Endodermal cell (in vitro differentiated cells): ENCODE data around the gene LATS2. TPM values are rescaled to one million over a fixed set of nuclear protein-coding genes. Genes with fewer than 3 reads are reported as not detected.

Experiments
- DNase-seq: peaks from one replicate; pipeline ENCODE4 v3.0.0-alpha.2; 2017
- H3K27ac ChIP-seq: 2 replicates; pipeline ENCODE4 v1.5.1; 2013; ENCODE audit warnings: mild to moderate bottlenecking, low read depth, low read length, moderate library complexity
- H3K27me3 ChIP-seq: 2 replicates; pipeline ENCODE4 v1.6.1; 2013; ENCODE audit warnings: mild to moderate bottlenecking, low read length, moderate library complexity; ENCODE audit not compliant: insufficient read depth, control insufficient read depth, poor library complexity, severe bottlenecking
- H3K36me3 ChIP-seq: 2 replicates; pipeline ENCODE4 v1.7.0; 2013; ENCODE audit warnings: mild to moderate bottlenecking, low read length, moderate library complexity; ENCODE audit not compliant: control insufficient read depth, insufficient read depth
- H3K4me1 ChIP-seq: one replicate; pipeline ENCODE4 v1.7.0; 2013; ENCODE audit warnings: low read length; ENCODE audit not compliant: control insufficient read depth, insufficient read depth
- H3K4me3 ChIP-seq: 2 replicates; pipeline ENCODE4 v1.5.1; 2013; ENCODE audit warnings: mild to moderate bottlenecking, low read length, moderate library complexity
- H3K9ac ChIP-seq: 2 replicates; pipeline ENCODE4 v1.6.1; 2013; ENCODE audit warnings: mild to moderate bottlenecking, low read length, moderate library complexity; ENCODE audit not compliant: poor library complexity, severe bottlenecking; ENCODE audit errors: extremely low read depth
- H3K9me3 ChIP-seq: 2 replicates; pipeline ENCODE4 v1.6.1; 2013; ENCODE audit warnings: mild to moderate bottlenecking, low read length, moderate library complexity; ENCODE audit not compliant: control insufficient read depth
- H3K27ac Mint-ChIP-seq: 2 replicates; pipeline ENCODE4 v1.8.0; 2020; ENCODE audit warnings: mixed read lengths
- H3K27me3 Mint-ChIP-seq: 2 replicates; pipeline ENCODE4 v1.8.0; 2021; ENCODE audit warnings: mild to moderate bottlenecking, mixed read lengths; ENCODE audit not compliant: insufficient read depth
- H3K36me3 Mint-ChIP-seq: 2 replicates; pipeline ENCODE4 v1.8.0; 2020; ENCODE audit warnings: low read depth, mixed read lengths
- H3K4me1 Mint-ChIP-seq: 2 replicates; pipeline ENCODE4 v1.8.0; 2020; ENCODE audit warnings: mixed read lengths
- H3K4me3 Mint-ChIP-seq: 2 replicates; pipeline ENCODE4 v1.8.0; 2020; ENCODE audit warnings: mild to moderate bottlenecking, moderate library complexity, mixed read lengths
- H3K9me3 Mint-ChIP-seq: 2 replicates; pipeline ENCODE4 v1.8.0; 2020; ENCODE audit warnings: mild to moderate bottlenecking, mixed read lengths
- WGBS, 2 experiments: methylation state at CpG; one replicate each; pipeline versions ENCODE4 v1.1.5 to v1.1.7; 2013; ENCODE audit warnings: missing lambda C conversion rate in 2 of 2, mixed read lengths in 1 of 2; ENCODE audit not compliant: insufficient coverage in 1 of 2, insufficient read length in 1 of 2; 5-methylcytosine and 5-hydroxymethylcytosine counted together
- total RNA-seq, 2 donors: library from RNA; stranded (reverse); fragmentation: NEBNext Ultra II Directional in 1 of 2; extraction: Animal tissue kit (Norgen Biotek cat#: 25700) in 1 of 2; gene quantifications; 2 replicates in 1 of 2; 3 replicates in 1 of 2; pipeline ENCODE4 v1.2.1, GENCODE V29; 2021
- TF ChIP-seq, protein P1 (sequence below): fragments of 200-600 bp; sonication (generic); conservative IDR thresholded peaks from 2 replicates; pipeline ENCODE4 v1.5.0; 2021; ENCODE audit warnings: antibody characterized with exemption, mild to moderate bottlenecking

LATS2 gene
- total RNA-seq, 2 donors from 2014 or later, result 26.2 to 35.4 TPM

GRCh38 chr13:21080593-21080891 is 19.2 kb upstream of the LATS2 start:
- Histone ChIP-seq H3K9me3 (no peaks in the 10 kb centered on the region), H3K4me1 (no peaks in the 10 kb centered on the region), H3K36me3 (no peaks in the 10 kb centered on the region), H3K4me3 (no peak overlapping the region), H3K27ac (no peak overlapping the region), H3K9ac (no peak overlapping the region), H3K27me3 (no peaks in the 10 kb centered on the region)
- Mint-ChIP-seq H3K4me1 (no peaks in the 10 kb centered on the region), H3K36me3 (no peaks in the 10 kb centered on the region), H3K27me3 (peaks cover 9% of the 10 kb centered on the region), H3K4me3 (no peak overlapping the region), H3K9me3 (no peaks in the 10 kb centered on the region), H3K27ac (no peak overlapping the region)
- 87 to 92% methylated on average over 3 of the region's 3 CpGs for WGBS, 2 experiments
- no peak for DNase-seq
- TF ChIP-seq, protein P1, sequence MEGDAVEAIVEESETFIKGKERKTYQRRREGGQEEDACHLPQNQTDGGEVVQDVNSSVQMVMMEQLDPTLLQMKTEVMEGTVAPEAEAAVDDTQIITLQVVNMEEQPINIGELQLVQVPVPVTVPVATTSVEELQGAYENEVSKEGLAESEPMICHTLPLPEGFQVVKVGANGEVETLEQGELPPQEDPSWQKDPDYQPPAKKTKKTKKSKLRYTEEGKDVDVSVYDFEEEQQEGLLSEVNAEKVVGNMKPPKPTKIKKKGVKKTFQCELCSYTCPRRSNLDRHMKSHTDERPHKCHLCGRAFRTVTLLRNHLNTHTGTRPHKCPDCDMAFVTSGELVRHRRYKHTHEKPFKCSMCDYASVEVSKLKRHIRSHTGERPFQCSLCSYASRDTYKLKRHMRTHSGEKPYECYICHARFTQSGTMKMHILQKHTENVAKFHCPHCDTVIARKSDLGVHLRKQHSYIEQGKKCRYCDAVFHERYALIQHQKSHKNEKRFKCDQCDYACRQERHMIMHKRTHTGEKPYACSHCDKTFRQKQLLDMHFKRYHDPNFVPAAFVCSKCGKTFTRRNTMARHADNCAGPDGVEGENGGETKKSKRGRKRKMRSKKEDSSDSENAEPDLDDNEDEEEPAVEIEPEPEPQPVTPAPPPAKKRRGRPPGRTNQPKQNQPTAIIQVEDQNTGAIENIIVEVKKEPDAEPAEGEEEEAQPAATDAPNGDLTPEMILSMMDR, result no peak

- Mint-ChIP-seq H3K36me3 (no peaks in the 10 kb centered on the region), H3K27me3 (peaks cover 12% of the 10 kb centered on the region), H3K9me3 (no peaks in the 10 kb centered on the region), H3K27ac (no peak overlapping the region), H3K4me3 (no peak overlapping the region), H3K4me1 (peaks cover 3% of the 10 kb centered on the region)
- 84 to 89% methylated on average over 13 to 14 of the region's 14 CpGs for WGBS, 2 experiments
- DNase-seq, result no peak
- Histone ChIP-seq H3K4me1 (peaks cover 3% of the 10 kb centered on the region), H3K9ac (no peak overlapping the region), H3K9me3 (no peaks in the 10 kb centered on the region), H3K4me3 (no peak overlapping the region), H3K27ac (no peak overlapping the region), H3K27me3 (peaks cover 4% of the 10 kb centered on the region), H3K36me3 (no peaks in the 10 kb centered on the region)
- TF ChIP-seq, protein P1, result no peak
Observed at GRCh38 chr13:21079761-21080592, 18.6 kb upstream of the LATS2 start.

DNA sequence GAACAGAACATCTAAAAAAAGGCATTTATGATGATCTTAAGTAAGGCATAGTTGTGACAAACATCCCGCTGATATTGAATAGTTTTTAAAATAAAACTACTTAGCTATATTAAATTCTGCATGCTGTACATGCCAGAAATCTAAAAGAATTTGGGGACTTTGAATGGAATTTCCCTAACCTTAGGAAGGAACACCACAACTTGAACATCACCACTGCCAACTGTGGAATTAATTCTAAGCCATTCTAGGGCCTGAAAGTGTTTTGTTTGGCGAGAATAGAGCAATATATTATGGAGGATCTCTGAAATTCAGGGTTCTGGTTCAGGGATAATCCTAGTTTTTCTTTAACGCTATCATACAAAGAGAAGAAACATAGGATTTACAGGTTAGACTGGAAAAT is 17.8 kb upstream of the LATS2 start:
- peaks cover 5% of the 10 kb centered on the region for H3K27me3 ChIP-seq
- 93 to 100% methylated on average over 2 of the region's 3 CpGs for WGBS, 2 experiments
- no peak overlapping the region for H3K9ac ChIP-seq
- no peaks in the 10 kb centered on the region for H3K9me3 ChIP-seq
- Mint-ChIP-seq H3K27me3 (peaks cover 20% of the 10 kb centered on the region), H3K27ac (no peak overlapping the region), H3K36me3 (no peaks in the 10 kb centered on the region), H3K4me1 (peaks cover 9% of the 10 kb centered on the region), H3K9me3 (no peaks in the 10 kb centered on the region), H3K4me3 (no peak overlapping the region)
- no peak overlapping the region for H3K4me3 ChIP-seq
- no peaks in the 10 kb centered on the region for H3K36me3 ChIP-seq
- H3K4me1 ChIP-seq, result peaks cover 4% of the 10 kb centered on the region
- no peak overlapping the region for H3K27ac ChIP-seq
- no peak for DNase-seq
- TF ChIP-seq, protein P1, result no peak
